ENCODE data around the gene SDHD. TPM values are rescaled to one million over a fixed set of nuclear protein-coding genes. Genes with fewer than 3 reads are reported as not detected.

SDHD gene
- total and polyA plus RNA-seq, 4 donors, result 154 to 277 (median 177) TPM

DNA sequence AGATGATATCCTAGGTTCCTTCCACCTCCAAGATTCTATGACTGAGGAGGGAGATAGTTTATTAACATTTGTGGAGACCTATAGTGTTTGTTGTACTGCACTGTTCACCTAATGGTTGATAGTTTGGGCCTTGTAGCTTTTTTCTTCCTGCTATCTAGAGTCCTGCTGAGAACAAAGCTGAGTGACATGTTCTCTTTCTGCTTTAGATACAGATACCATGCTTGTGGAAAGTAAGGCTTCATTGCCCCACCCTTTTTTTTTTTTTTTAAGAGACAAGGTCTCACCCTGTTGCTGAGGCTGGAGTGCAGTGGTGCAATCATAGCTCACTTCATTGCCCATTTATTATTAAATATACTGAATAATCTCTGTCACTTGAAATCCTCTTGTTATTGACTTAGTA, 49.1 kb upstream of the SDHD start:
- Histone ChIP-seq H3K4me1 (ENCODE audit: control insufficient read depth in 4 of 4, insufficient read depth in 4 of 4, low read length in 3 of 4) (no peaks in the 10 kb centered on the region), H3K36me3 (ENCODE audit: control insufficient read depth in 4 of 4, insufficient read depth in 3 of 4, low read depth in 1 of 4, low read length in 3 of 4) (peaks cover 1 to 43% (median 26%) of the 10 kb centered on the region in 4 donors), H3K4me3 (ENCODE audit: low read depth in 1 of 3, low read length in 3 of 3) (no peak overlapping the region)

More for the DNA sequence above, 49.1 kb upstream of the SDHD start:
- DNase-seq (ENCODE audit: low spot score), result no peak
- no peaks in the 10 kb centered on the region for H3K9me3 ChIP-seq (ENCODE audit: control insufficient read depth in 4 of 4, low read length in 3 of 4)
- H3K9ac ChIP-seq (ENCODE audit: low read depth in 1 of 2, low read length in 2 of 2), result no peak overlapping the region
- H3K27me3 ChIP-seq (ENCODE audit: control insufficient read depth in 4 of 4, insufficient read depth in 4 of 4, low read length in 3 of 4), result no peaks in the 10 kb centered on the region
- TF ChIP-seq SP1 (IDR thresholded peaks at IDR 0.05), result no peak
- no peak for TF ChIP-seq TAF1 (conservative IDR thresholded peaks at IDR 0.05)
- TF ChIP-seq, protein P1, sequence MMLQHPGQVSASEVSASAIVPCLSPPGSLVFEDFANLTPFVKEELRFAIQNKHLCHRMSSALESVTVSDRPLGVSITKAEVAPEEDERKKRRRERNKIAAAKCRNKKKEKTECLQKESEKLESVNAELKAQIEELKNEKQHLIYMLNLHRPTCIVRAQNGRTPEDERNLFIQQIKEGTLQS (IDR thresholded peaks at IDR 0.05), result no peak
- no peak for TF ChIP-seq FOXA1 (IDR thresholded peaks at IDR 0.05)
- no peak for TF ChIP-seq HNF4A (conservative IDR thresholded peaks at IDR 0.05)
- no peak for TF ChIP-seq RXRA (IDR thresholded peaks at IDR 0.05)
- no peak for TF ChIP-seq EGR1 (IDR thresholded peaks at IDR 0.05; ENCODE audit: low read depth in 2 of 2)
- TF ChIP-seq, protein P2, sequence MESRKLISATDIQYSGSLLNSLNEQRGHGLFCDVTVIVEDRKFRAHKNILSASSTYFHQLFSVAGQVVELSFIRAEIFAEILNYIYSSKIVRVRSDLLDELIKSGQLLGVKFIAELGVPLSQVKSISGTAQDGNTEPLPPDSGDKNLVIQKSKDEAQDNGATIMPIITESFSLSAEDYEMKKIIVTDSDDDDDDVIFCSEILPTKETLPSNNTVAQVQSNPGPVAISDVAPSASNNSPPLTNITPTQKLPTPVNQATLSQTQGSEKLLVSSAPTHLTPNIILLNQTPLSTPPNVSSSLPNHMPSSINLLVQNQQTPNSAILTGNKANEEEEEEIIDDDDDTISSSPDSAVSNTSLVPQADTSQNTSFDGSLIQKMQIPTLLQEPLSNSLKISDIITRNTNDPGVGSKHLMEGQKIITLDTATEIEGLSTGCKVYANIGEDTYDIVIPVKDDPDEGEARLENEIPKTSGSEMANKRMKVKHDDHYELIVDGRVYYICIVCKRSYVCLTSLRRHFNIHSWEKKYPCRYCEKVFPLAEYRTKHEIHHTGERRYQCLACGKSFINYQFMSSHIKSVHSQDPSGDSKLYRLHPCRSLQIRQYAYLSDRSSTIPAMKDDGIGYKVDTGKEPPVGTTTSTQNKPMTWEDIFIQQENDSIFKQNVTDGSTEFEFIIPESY (IDR thresholded peaks at IDR 0.05), result no peak
- no peak for TF ChIP-seq HNF4G (IDR thresholded peaks at IDR 0.05)
- no peak for TF ChIP-seq JUND (IDR thresholded peaks at IDR 0.05)
- TF ChIP-seq, protein P3, sequence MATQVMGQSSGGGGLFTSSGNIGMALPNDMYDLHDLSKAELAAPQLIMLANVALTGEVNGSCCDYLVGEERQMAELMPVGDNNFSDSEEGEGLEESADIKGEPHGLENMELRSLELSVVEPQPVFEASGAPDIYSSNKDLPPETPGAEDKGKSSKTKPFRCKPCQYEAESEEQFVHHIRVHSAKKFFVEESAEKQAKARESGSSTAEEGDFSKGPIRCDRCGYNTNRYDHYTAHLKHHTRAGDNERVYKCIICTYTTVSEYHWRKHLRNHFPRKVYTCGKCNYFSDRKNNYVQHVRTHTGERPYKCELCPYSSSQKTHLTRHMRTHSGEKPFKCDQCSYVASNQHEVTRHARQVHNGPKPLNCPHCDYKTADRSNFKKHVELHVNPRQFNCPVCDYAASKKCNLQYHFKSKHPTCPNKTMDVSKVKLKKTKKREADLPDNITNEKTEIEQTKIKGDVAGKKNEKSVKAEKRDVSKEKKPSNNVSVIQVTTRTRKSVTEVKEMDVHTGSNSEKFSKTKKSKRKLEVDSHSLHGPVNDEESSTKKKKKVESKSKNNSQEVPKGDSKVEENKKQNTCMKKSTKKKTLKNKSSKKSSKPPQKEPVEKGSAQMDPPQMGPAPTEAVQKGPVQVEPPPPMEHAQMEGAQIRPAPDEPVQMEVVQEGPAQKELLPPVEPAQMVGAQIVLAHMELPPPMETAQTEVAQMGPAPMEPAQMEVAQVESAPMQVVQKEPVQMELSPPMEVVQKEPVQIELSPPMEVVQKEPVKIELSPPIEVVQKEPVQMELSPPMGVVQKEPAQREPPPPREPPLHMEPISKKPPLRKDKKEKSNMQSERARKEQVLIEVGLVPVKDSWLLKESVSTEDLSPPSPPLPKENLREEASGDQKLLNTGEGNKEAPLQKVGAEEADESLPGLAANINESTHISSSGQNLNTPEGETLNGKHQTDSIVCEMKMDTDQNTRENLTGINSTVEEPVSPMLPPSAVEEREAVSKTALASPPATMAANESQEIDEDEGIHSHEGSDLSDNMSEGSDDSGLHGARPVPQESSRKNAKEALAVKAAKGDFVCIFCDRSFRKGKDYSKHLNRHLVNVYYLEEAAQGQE (IDR thresholded peaks at IDR 0.05), result no peak
- TF ChIP-seq, protein P4, sequence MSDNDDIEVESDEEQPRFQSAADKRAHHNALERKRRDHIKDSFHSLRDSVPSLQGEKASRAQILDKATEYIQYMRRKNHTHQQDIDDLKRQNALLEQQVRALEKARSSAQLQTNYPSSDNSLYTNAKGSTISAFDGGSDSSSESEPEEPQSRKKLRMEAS (IDR thresholded peaks at IDR 0.05), result no peak
- TF ChIP-seq NR2F2 (IDR thresholded peaks at IDR 0.05), result no peak
- no peak for TF ChIP-seq YY1 (IDR thresholded peaks at IDR 0.05)
- TF ChIP-seq, protein P5, sequence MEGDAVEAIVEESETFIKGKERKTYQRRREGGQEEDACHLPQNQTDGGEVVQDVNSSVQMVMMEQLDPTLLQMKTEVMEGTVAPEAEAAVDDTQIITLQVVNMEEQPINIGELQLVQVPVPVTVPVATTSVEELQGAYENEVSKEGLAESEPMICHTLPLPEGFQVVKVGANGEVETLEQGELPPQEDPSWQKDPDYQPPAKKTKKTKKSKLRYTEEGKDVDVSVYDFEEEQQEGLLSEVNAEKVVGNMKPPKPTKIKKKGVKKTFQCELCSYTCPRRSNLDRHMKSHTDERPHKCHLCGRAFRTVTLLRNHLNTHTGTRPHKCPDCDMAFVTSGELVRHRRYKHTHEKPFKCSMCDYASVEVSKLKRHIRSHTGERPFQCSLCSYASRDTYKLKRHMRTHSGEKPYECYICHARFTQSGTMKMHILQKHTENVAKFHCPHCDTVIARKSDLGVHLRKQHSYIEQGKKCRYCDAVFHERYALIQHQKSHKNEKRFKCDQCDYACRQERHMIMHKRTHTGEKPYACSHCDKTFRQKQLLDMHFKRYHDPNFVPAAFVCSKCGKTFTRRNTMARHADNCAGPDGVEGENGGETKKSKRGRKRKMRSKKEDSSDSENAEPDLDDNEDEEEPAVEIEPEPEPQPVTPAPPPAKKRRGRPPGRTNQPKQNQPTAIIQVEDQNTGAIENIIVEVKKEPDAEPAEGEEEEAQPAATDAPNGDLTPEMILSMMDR (IDR thresholded peaks at IDR 0.05; ENCODE audit: low read depth, low read length, missing input control), result no peak
- TF ChIP-seq GABPA (IDR thresholded peaks at IDR 0.05 in 1 of 2, conservative IDR thresholded peaks at IDR 0.05 in 1 of 2), result no peak
- TF ChIP-seq FOXA2 (IDR thresholded peaks at IDR 0.05), result no peak
- TF ChIP-seq RAD21 (IDR thresholded peaks at IDR 0.05), result no peak
- no peak overlapping the region for H3K27ac ChIP-seq (ENCODE audit: low read depth in 1 of 2, low read length in 2 of 2)

Data from liver (tissue), 9 donors.